OCI-LY3 (cell line): ENCODE results near the gene DCBLD1.

Experiments used
- CTCF ChIP-seq: fragments of 200-600, 300-600 bp; sonication (generic); IDR thresholded peaks from 2 replicates; pipeline ENCODE4 v1.5.1; 2014; ENCODE audit warnings: antibody characterized with exemption, low read length, low read depth
- EZH2phosphoT487 ChIP-seq: fragments of 200-600 bp; shearing (Covaris generic); IDR thresholded peaks from 2 replicates; pipeline ENCODE4 v1.6.1; 2018; ENCODE audit warnings: antibody characterized with exemption, mixed run types, low read depth

DNA sequence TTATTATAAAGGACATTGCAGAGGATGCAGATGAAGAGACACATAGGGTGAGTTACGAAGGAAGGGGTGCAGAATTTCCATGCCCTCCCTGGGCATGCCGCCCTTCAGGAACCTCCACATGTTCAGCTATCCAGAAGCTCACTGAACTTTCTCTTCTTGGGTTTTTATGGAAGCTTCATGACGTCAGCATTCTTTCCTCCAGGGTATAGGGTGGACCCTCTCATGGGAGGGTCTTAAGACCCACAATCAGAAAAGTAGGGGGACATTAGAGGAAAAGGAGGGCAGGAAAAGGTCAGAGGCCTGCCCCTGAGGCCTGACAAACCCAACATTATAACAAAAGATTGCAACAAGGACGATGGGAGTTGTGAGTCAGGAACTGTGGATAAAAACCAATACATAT is 14.6 kb upstream of the DCBLD1 start:
- TF ChIP-seq CTCF = no peak
- TF ChIP-seq EZH2phosphoT487 = no peak
